HG02588 (cell line): ENCODE results near the gene CLEC20A.

ENCODE experiments used
- ATAC-seq: cut with Tn5 transposase; IDR thresholded peaks from one replicate; pipeline ENCODE4 v1.9.1; 2021; ENCODE audit warnings: mild to moderate bottlenecking, moderate library complexity; ENCODE audit not compliant: unreplicated experiment

CLEC20A gene

DNA sequence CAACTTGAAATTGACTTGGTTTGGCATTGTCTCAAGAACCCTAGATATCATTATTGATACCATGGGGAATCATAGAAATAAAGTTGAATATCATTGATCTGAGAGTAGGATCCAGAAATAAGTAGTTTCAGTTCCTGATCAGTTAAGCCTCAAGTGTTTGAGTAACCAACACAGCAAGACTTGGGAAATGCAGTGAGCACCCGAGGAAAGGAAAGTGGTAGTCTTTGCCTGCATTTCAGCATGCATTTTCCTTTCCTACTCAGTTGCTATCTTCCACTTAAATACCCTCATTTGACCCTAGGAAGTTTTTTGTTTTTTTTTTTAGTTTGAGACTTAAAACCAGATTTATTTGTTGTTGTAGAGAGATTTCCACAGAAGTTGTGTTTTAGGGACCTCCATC, 18.9 kb downstream of the CLEC20A start:
- ATAC-seq, result no peak

DNA sequence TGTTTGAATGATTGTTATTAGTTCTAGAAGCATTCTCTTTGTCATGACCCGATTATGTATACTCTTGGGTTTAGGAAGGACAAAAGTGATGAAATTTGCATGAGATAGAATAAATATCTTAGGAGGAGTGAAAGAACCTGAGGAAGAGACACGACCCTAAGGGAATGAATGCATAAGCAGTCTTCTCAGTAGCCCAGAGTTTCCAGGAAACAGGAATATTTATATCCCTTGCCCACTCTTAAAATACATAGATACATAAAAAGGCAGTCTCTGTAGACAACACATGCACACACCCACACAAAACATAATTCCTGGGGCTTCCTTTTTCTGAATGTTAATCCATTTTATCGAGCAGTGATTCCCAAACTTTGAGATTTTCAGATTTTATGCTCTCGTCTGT, 19.4 kb downstream of the CLEC20A start:
- ATAC-seq, result no peak

DNA sequence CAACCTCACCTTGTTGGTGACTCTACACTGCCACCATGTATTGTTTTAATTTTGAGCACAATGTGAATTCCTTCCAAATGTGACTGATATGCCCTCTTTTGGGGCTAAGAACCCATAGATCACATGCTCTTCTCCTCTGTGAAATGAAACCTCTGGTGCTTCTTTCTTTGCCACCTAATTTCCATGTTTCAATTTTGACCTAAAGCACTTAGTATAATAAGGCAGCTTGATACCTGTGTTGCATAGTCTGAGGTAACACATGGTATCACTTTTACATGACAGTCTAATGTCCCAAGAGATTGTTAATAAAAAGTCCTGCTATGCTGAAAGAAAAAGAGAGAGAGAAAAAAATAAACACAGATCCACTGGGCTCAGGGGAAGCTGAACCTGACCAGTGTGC, 24.2 kb downstream of the CLEC20A start:
- ATAC-seq, result no peak

DNA sequence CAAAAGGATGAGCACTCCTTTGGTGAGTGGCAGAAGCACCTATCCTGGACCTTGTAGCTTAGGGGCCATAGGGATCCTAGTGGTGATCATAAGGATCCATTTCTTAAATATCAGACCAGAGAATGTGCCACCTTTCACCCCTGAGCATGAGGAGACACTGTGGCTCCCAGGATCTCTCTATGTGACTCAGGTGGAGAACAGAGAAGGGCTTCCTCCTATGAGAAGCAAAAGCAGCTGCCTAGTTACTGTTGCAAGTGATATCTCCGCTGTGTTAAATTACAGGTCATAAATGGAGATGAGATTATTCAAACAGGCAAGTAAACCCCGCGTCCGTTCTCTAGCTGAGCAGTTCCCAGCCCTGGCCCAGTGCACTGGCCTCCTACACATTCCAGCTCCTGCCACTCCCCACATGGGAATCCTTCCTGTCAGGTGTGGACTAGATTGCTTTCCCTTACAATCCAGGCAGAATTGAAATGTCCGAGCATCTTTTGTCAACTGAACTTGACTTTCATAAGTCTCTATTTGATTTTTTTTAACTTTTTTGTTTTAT, 26.3 kb downstream of the CLEC20A start:
- no peak for ATAC-seq

DNA sequence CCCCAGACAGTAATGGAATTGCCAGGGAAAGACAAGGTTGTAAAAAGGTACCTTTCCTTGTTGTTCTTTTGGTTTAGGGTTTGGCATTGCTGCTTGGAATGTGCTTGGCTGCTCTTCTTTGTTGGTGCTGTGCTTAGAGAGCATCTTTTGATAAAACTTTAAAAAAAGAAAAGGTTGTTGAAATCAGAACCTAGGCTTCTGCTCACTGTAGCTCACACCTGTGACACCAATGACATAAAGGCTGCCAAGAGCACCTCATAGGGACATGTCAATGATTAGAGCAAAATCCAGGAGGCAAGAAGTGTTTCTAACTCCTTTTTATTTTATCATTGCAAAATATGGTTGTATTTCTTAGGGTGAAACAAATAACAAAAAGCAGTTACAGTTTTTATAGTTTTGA, 28.9 kb downstream of the CLEC20A start:
- ATAC-seq, result no peak

DNA sequence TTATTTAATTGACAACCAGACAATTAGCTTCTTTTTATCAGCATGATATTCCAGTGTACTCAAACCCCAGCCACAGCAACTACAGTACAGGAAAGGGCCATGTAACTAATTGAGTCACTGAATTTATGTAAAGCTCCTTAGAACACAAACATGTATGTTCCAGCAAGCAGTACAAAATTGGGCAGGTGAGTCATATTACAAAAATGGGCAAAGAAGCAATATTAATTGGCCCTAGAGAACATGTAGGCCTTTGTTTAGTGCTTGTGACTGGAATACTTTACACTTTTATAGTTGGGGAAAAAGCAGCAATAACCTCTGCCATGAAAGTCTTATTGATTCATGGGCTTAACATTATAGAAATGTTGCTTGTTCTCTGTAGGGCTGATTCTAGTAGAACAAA, 31.8 kb downstream of the CLEC20A start:
- ATAC-seq, result no peak

DNA sequence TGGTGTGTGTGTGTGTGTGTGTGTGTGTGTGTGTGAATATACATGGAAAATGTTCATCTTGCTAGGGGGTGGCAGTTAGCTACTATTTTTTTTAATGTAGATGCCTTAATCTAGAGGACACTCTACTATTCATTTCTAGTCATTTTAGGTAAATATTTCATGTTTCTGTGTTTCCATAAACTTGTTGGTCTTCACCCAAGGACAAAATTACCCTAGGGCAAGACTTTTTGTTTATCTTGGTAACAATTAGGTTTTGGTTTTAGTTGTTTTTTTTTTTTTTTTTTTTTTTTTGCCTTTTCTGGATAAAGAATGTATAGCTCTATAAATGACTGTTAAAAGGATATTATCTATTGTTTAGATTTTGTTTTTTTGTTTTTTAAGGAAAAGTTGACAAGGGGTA, 32.2 kb downstream of the CLEC20A start:
- ATAC-seq, result no peak

DNA sequence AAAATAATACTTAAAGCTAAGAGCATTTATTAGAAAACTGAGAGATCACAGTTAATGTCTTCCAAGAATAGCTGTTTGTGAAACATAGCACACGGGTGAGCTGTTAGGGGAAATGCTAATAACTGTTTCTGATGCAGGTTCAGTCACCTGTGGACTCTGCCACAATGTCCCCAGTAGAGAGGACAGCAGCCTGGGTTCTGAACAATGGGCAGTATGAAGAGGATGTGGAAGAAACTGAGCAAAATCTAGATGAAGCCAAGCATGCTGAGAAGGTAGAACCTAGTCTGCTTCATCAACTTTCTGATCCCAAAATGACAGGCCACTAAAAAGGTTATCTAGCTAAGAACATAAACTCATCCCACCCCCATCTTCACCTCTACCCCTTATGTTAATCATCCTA, 32.6 kb downstream of the CLEC20A start:
- no peak for ATAC-seq

DNA sequence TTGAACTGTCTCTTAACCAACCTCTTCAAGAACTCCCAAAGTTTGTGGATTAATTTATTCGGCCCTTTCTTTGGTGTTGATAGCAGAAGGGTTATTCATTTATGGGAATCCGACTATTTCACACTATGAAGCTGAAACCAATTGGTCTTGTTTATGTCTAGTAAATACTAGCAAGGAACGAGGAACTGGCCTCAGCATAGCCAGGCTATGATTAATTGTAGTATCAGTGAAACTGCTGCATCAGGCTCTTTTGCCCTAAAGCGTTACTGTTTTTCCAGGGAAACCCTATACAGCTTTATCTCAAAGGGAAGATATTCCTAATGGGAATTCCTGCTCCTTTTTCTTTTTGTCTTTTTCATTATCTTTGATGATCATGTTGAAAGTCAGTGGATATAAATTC, 35.1 kb downstream of the CLEC20A start:
- no peak for ATAC-seq

DNA sequence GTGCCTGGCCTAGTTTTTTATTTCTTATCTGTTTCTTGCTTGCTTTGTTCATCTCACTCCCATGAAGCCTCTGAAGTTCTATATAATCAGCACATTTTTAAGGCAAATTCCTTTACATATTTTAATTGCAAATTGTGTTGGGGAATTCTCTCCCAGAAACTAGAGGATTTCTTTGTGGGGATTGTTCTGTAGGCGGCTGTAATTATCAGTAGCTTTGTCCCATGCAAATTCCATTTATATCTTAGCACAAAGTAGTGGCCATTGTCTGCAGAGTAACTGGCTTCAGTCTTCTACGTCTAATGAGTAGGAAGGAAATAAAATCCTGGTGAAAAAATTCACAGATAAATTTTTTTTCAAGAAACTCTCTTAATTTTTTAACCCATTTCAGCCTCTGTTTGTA, 35.7 kb downstream of the CLEC20A start:
- ATAC-seq, result no peak

DNA sequence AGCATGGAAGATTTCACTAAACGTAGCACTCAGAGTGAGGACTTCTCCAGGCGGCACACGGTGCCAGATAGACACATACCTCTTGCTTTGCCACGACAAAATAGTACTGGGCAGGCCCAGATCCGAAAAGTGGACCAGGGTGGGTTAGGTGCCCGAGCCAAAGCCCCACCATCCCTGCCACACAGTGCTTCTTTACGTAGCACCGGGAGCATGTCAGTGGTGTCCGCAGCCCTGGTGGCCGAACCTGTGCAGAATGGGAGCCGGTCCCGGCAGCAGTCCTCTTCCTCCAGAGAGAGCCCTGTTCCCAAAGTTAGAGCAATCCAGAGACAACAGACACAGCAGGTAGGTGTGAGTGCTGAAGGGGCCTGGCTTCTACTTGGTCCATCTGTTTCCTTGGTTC, 38.6 kb downstream of the CLEC20A start:
- ATAC-seq, result no peak

DNA sequence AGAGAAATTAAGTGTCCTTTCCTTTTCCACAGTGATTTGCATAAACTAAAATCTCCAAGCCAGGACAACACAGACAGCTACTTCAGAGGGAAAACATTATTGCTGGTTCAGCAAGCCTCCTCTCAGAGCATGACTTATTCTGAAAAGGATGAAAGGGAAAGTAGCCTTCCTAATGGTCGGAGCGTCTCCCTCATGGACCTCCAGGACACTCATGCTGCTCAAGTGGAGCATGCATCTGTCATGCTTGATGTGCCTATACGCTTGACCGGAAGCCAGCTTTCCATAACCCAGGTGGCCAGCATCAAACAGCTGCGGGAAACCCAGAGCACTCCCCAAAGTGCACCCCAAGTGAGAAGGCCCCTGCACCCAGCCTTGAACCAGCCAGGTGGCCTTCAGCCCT, 39.1 kb downstream of the CLEC20A start:
- ATAC-seq, result no peak

DNA sequence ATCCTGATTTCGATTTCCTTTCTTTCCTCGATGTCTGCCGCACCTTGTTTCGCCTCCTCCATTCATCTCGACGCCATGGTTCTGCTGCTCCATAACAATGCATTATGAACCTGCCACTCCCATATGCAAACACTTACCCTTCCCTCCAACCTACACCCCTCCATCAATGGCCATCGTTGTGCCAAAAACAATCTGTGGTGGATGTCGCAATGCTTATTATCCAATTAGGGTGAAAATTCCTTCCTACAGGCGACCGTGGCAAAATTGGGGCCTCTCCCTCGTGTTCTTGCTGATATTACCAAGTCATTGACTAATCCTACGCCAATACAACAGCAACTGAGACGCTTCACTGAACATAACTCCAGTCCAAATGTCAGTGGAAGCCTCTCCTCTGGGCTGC, 40.3 kb downstream of the CLEC20A start:
- no peak for ATAC-seq

DNA sequence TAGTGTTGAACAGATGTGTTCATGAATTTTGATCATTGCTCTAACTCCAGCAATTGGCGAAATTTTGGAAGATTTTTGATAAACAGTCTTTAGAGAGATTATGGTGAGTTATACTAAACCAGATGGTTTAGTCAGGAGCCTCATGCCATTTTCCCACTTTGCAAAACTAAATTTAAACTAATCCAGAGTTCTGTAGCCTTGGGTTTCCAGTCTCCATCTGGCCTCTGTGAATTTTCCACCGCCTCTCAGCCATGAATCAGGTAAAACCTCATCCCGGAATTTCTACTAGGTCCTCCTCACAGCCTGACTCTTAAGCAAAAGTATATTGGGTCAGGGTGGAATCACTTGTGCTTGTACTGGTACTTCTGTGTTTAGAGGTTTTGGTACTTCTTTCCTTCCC, 44.8 kb downstream of the CLEC20A start:
- no peak for ATAC-seq

DNA sequence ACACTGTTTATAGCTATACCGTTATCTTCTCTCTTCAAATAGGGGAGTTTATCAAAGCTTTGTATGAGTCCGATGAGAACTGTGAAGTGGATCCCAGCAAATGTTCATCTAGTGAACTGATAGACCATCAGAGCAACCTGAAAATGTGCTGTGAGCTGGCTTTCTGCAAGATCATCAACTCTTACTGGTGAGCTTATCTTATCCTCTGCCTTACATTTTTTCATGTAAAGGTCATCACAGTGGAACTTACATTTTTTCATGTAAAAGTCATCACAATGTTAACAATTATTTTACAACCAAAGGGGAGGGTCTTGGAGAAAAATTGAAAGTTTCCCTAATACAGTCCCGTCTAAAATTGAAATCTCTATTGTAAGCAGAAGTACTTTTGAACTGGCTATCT, 45.2 kb downstream of the CLEC20A start:
- ATAC-seq, result no peak

DNA sequence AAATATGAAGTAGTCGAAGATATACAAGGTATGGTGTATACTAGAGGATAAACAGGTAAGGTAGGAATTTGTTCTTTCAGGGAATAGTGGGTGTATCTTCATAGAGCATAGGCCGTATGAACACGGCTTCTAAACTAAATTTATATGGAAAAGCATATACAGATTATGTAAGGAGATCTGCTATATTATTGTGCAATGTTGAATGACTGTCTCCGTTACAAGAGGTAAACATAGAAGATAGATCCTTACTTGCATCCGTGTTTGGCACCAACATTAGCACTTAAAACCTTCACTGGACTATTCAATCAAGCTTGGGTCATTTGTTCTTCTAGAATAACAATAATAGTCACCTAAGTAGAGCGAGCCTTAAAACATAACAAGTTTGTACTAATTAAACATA, 45.9 kb downstream of the CLEC20A start:
- no peak for ATAC-seq

DNA sequence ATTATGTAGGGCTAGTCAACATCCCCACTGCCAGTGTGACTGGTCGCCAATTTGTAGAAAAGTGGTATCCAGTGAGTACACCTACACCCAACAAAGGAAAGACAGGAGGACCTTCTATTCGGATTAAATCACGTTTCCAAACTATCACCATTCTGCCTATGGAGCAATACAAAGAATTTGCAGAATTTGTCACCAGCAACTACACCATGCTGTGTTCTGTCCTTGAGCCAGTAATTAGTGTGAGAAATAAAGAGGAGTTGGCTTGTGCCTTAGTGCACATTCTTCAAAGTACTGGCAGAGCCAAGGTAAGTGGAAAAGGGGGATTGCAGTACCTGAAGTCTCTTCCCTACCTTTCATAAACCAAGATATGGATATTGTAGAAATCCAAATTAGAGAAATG, 53.8 kb downstream of the CLEC20A start:
- ATAC-seq, result no peak

DNA sequence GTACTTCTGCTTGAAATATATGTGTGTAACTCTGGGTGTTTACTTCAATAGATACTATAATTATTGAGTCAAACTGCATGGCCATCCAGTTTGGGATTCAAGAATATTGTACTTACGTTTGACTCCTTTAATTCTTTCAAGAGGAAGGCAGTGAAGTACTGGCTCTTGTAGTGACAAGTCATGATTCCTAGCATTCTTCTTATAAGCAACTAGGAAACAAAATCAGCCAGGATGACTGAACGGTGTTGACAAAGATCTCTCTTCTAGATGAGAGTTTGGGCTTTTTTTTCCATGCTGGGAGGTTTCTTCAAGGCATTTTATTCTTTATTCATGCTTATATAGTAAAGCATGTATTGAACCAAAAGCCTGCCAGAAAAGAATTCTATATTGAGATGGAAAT, 58.3 kb downstream of the CLEC20A start:
- no peak for ATAC-seq

DNA sequence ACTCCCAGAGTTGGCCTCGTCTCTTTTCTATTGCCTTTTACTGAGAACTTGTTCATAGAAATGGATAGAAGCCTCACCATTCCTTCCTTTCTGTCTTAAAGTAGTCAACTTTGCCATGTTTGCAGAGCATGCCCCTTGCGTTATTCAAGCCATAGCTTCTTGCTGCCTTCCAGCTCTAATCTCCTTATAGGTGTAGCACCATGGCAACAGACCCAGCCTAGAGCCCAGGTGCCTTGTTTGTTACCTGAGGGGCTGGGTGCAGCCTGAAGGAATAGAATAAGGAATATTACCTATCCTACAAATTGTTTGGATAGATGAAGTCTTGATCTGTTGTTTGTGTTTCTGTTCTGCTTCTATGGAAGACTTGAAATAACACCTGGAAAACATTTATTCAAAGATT, 59.9 kb downstream of the CLEC20A start:
- ATAC-seq, result no peak

DNA sequence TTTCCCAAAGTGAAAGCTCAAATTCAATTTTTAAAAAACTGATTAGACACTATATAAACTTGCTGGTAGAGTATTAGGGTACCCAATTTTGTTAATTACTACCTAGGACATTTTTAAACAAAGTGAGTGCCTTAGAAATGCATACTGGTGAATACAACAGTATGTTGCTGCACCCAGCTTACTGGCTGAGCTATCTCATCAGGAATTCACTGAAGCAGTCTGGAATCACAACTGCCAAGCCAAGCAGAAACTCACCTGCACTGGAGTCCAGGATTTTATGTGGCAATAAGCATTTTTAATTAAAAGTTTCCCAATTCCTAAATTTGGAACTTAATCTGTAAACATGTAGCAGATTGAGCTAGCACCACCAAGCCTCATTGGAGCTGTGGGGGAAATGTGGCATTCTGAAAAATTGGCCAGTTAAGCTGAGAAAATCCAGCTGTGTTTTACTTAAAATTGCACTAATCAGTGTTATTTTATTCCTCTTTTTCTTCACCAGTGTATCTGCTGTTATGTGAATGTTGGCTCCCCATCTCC, 61.8 kb downstream of the CLEC20A start:
- ATAC-seq, result no peak

DNA sequence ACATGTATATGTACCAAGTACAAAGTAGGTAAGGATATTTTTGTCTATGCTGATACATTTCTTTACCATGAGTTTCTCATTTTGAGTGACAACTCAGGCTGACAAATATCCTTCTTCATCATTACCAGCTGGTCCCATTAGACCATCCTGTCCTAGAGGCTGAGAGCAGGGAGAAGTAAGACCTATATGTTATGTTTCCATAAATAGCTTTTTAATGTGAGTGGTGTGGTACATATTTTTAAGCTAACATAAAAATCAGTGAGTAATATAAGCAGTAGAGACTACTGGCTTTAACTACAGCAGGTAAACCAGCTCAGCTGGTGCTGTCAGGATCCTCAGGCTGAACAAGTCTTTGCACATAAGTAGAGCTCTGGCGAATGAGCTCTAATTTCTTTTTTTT, 62.4 kb downstream of the CLEC20A start:
- no peak for ATAC-seq
